Fibroblast of skin of right quadriceps (primary cell): ENCODE results near the gene SGSM1.

Experiments used
- DNase-seq: peaks from one replicate; pipeline ENCODE4 v3.0.0-alpha.2; 2013

SGSM1 gene

DNA sequence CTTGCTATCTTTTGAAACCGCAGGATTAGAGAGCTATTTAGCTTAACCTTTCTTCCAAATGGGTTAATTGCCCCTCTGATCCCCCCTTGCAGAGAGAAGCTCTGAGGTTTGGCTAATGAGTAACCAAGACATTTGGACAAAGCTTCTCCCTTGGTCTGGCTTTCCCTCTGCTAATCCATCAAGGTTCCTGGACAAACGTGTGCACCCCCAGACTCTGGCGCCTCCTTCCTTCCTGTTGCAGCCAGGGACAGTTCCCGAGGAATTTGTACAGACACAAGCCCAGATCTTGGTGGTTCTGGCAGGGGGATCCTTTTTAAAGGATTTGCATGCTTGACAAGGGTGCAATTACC is 148.1 kb downstream of the SGSM1 start:
- no peak for DNase-seq

GRCh38 chr22:24954856-24955255 is 148.8 kb downstream of the SGSM1 start:
- DNase-seq: no peak

GRCh38 chr22:24957043-24957442 is 151.0 kb downstream of the SGSM1 start:
- no peak for DNase-seq

- no peak for DNase-seq
These were observed 155.3 kb downstream of the SGSM1 start for GRCh38 chr22:24961217-24961844.

DNA sequence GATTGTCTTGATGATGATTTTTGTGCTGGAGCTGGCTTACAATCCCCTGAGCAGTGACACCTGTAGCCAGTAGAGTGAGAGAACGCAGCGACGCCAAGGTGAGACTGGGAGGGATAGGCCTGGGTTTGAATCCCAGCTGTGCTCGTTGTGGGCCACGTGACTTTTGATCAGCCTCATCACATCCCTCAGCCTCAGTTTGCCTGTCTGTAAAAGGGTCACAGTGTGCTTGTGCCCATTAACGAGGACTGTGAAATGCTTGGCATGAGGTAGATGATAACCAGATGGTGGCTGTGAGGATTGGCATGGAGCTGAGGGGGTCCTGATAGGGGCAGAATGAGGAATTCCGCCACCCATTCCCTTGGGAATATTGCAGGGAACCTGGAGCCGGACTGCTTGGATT is 156.1 kb downstream of the SGSM1 start:
- no peak for DNase-seq

DNA sequence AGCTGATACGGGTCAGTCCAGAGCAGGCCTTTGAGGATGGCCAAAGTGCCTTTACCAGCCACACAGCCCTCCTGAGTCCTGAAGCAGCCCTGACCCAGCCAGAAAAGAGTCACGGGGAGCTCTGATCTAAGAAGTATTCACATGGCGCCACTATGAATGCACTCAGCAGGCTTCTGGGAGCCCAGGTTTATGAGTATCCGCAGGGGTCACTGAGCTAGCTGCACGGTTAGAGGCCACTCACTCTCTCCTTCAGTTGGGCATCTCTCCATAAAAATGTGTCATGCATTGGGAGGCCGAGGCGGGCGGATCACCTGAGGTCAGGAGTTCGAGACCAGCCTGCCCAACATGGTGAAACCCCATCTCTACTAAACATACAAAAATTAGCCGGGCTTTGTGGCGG is 156.8 kb downstream of the SGSM1 start:
- DNase-seq: no peak

DNA sequence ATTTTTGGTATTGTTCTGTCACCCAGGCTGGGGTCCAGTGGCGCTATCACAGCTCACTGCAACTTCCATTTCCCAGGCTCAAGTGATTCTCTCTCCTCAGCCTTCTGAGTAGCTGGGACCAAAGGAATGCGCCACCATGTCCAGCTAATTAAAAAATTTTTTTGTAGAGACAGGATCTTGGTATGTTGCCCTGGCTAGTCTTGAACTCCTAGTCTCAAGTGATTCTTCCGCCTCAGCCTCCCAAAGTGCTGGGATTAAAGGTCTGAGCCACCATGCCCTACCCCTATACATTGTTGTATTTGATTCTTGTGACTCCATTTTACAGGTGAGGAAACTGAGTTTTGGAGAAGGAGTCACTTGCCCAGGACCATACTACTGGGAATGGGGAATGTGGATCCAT is 158.4 kb downstream of the SGSM1 start:
- no peak for DNase-seq

DNA sequence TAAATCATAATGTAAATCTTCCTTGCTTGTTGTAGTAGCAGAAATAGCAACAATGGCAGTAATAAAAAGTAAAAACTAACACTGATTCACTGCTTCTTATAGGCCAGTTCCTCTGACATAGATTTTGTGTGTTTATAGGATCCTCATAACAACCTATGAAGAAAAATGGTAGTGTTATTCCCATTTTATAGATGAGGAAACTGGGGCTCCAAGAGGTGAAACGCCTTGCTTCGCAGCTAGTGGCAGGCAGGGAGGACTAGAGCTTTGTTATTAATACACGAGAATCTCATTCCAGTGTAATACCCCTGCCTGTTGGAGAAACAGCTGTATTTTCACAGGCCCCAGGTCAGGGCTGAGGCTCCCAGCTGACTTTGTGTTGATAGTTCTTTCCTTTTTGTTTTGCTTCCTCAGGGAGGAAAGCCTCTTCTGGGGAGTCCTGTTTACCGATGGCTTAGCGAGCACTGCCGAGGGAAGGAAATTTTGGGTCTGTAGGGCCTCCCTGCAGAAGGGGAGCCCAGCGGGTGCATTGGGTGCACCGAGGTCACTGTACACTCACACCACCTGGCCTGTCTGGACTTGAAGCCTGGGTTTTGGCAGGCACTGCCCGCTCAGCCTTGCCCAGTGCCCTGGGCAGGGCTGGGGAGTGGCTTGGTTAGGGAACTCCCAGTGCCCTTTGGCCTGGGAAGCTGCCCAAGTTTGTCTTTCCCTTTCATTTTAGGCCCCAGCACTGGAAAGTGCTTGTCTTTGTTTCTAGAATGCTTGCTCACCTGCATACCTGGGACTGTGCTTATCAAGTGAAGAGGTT is 160.0 kb downstream of the SGSM1 start:
- DNase-seq: no peak

DNA sequence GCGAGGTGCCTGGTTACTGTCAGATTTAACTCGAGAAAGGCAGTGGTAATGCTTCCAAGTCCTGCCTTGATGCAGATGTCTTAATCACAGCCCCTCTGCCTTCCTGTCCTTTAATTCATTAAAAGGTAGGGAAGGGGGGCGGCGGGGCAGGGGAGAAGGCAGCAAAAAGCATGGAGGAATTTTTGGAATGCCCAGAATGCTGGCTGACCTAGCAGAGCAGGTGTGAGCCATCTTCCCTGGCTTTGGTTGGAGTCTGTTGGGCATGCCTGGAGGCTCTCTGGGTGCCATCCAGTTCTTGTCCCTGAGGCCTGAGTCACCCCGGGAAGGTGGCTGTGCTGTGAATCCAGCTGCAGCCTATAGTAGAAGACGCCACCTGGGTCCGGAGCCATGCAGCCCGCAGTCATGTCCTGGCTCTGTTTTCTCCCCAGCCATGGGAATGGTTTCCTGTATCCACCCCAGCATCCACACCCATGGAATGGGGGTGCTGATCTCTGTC is 162.1 kb downstream of the SGSM1 start:
- no peak for DNase-seq

- no peak for DNase-seq
These were observed 163.7 kb downstream of the SGSM1 start for GRCh38 chr22:24969560-24970301.

DNA sequence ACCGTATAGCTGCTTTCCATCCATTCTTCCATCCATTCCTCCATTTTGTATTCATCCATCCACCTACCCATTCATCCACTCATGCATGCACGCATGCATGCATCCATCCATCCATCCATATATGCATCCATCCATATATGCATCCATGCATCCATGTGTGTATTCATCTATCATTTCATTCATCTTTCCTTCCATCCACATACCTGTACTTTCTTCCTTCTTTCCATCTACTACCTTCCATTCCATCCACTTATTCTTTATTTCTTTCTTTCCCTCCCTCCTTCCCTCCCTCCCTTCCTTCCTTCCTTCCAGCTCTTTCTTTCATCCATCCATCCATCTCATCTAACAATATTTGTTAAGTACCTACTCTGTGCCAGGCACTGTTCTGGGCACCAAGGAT is 166.4 kb downstream of the SGSM1 start:
- no peak for DNase-seq

GRCh38 chr22:24973872-24974271 is 167.9 kb downstream of the SGSM1 start:
- no peak for DNase-seq

- DNase-seq: no peak
These were observed 169.2 kb downstream of the SGSM1 start for GRCh38 chr22:24975125-24975640.

DNA sequence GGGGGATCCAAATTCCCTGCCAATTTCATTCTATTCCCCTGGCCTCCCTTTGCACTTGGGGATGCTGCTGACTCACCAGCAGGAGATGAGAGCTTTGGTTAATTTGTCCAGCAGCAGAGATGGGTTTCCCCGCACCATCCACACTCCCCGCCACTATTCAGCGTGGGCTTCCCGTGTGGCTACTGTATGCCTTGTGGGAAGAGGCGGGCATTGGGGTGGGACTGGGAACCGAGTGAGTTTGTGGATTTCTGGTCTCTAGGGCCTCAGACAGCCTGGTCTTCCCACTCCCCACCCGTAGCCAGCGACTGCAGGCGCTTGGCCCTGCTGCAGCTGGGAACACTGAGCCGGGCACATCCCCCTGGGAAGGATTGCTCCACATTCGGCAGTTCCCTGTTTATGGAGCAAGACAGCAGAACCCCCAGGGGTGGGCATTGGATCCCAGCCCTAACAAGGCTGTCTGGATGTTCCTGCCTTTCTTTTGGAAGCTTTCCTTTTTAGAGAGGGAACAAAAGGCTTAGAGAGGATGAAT is 169.9 kb downstream of the SGSM1 start:
- DNase-seq: no peak

- DNase-seq: no peak
These were observed 170.6 kb downstream of the SGSM1 start for GRCh38 chr22:24976442-24977218.
